CD14-positive monocyte (primary cell): ENCODE measurements around the gene ENPP6. TPM values are rescaled to one million over a fixed set of nuclear protein-coding genes. Genes with fewer than 3 reads are reported as not detected.

Experiments used
- DNase-seq, 3 donors: peaks; one replicate each; pipeline ENCODE4 v3.0.0-alpha.2; 2011 to 2022
- H2AFZ ChIP-seq: 2 replicates; pipeline ENCODE4 v1.6.0; 2012; ENCODE audit warnings: mild to moderate bottlenecking, low read depth, low read length, inconsistent platforms; ENCODE audit not compliant: insufficient read depth, poor library complexity, severe bottlenecking
- H3K27ac ChIP-seq, 2 donors: 1 replicate in 1 of 2; 2 replicates in 1 of 2; pipeline ENCODE4 v1.5.1; 2012 to 2013; ENCODE audit warnings: low read length in 2 of 2, control low read depth in 1 of 2, inconsistent platforms in 1 of 2, low read depth in 1 of 2, mild to moderate bottlenecking in 1 of 2
- H3K27me3 ChIP-seq, 2 donors: one replicate each; pipeline versions ENCODE4 v1.6.0 to v1.6.1; 2011 to 2013; ENCODE audit warnings: low read length in 2 of 2; ENCODE audit not compliant: control insufficient read depth in 2 of 2, insufficient read depth in 2 of 2
- H3K36me3 ChIP-seq, 2 donors: replicated peaks in 1 of 2; 1 replicate in 1 of 2; 2 replicates in 1 of 2; pipeline versions ENCODE4 v1.5.1 to v1.6.1; 2012 to 2013; ENCODE audit warnings: low read length in 2 of 2, control low read depth in 1 of 2, inconsistent platforms in 1 of 2, mild to moderate bottlenecking in 1 of 2; ENCODE audit not compliant: insufficient read depth in 2 of 2, control insufficient read depth in 1 of 2
- H3K4me1 ChIP-seq, 2 donors: 1 replicate in 1 of 2; 2 replicates in 1 of 2; pipeline versions ENCODE4 v1.5.1 to v1.6.1; 2012 to 2013; ENCODE audit warnings: low read length in 2 of 2, control low read depth in 1 of 2, inconsistent platforms in 1 of 2, mild to moderate bottlenecking in 1 of 2, moderate library complexity in 1 of 2; ENCODE audit not compliant: insufficient read depth in 2 of 2, control insufficient read depth in 1 of 2
- H3K4me2 ChIP-seq: replicated peaks from 2 replicates; pipeline ENCODE3; 2012; ENCODE audit warnings: low read length, moderate library complexity, mild to moderate bottlenecking; ENCODE audit not compliant: poor library complexity, severe bottlenecking; ENCODE audit errors: extremely low read depth
- H3K4me3 ChIP-seq, 3 experiments: fragments of 200-600 bp in 1 of 3; sonication (generic) in 1 of 3; replicated peaks in 1 of 3; 1 replicate in 2 of 3; 2 replicates in 1 of 3; pipeline ENCODE4 v1.5.1; 2011 to 2013; ENCODE audit warnings: low read length in 3 of 3, mild to moderate bottlenecking in 3 of 3, control low read depth in 2 of 3, low read depth in 2 of 3, inconsistent platforms in 1 of 3, moderate library complexity in 1 of 3
- H3K79me2 ChIP-seq: 2 replicates; pipeline ENCODE4 v1.6.0; 2012; ENCODE audit warnings: mild to moderate bottlenecking, control low read depth, inconsistent platforms, low read length, moderate library complexity; ENCODE audit not compliant: insufficient read depth
- H3K9ac ChIP-seq: 2 replicates; pipeline ENCODE4 v1.6.0; 2017; ENCODE audit warnings: low read length, mild to moderate bottlenecking; ENCODE audit not compliant: insufficient read depth, poor library complexity, severe bottlenecking
- H3K9me3 ChIP-seq, 2 donors: replicated peaks in 1 of 2; 1 replicate in 1 of 2; 2 replicates in 1 of 2; pipeline versions ENCODE4 v1.5.1 to v1.6.1; 2012 to 2013; ENCODE audit warnings: low read length in 2 of 2, control low read depth in 1 of 2; ENCODE audit not compliant: control insufficient read depth in 1 of 2, insufficient read depth in 1 of 2
- H4K20me1 ChIP-seq: 2 replicates; pipeline ENCODE4 v1.6.0; 2012; ENCODE audit warnings: mild to moderate bottlenecking, low read length, control low read depth, moderate library complexity; ENCODE audit not compliant: insufficient read depth
- H3K27ac Mint-ChIP-seq, 7 donors: one replicate each; pipeline ENCODE4 v1.8.0; 2020; ENCODE audit warnings: mild to moderate bottlenecking in 7 of 7, mixed read lengths in 7 of 7, moderate library complexity in 6 of 7, inconsistent platforms in 2 of 7
- H3K27me3 Mint-ChIP-seq, 3 donors: one replicate each; pipeline ENCODE4 v1.8.0; 2021 to 2022; ENCODE audit warnings: low read depth in 3 of 3, mild to moderate bottlenecking in 3 of 3, mixed read lengths in 3 of 3, moderate library complexity in 3 of 3, inconsistent platforms in 1 of 3
- H3K36me3 Mint-ChIP-seq, 2 donors: one replicate each; pipeline ENCODE4 v1.8.0; 2020; ENCODE audit warnings: mixed read lengths in 2 of 2, inconsistent platforms in 1 of 2, mild to moderate bottlenecking in 1 of 2
- H3K4me1 Mint-ChIP-seq: one replicate; pipeline ENCODE4 v1.8.0; 2020; ENCODE audit warnings: mild to moderate bottlenecking, mixed read lengths
- H3K4me3 Mint-ChIP-seq, 2 donors: one replicate each; pipeline ENCODE4 v1.8.0; 2020; ENCODE audit warnings: mild to moderate bottlenecking in 2 of 2, mixed read lengths in 2 of 2, moderate library complexity in 1 of 2
- H3K9me3 Mint-ChIP-seq, 7 donors: one replicate each; pipeline ENCODE4 v1.8.0; 2020 to 2022; ENCODE audit warnings: mixed read lengths in 7 of 7, mild to moderate bottlenecking in 6 of 7, moderate library complexity in 6 of 7, inconsistent platforms in 2 of 7
- WGBS: methylation state at CpG from one replicate; pipeline ENCODE4 v1.1.5; 2013; ENCODE audit warnings: missing lambda C conversion rate; ENCODE audit not compliant: insufficient coverage; 5-methylcytosine and 5-hydroxymethylcytosine counted together
- intact Hi-C, 2 donors: fragments of 100-400 bp; cut with micrococcal nuclease; formaldehyde crosslinking; loops; one replicate each; pipeline versions ENCODE4 v1.15.0 to v1.15.1; 2023
- polyA plus RNA-seq, 3 donors: library from polyadenylated mRNA; depleted of rRNA in 1 of 3; unstranded in 2 of 3; stranded (reverse) in 1 of 3; fragments of 300-500 nt in 2 of 3; fragments of >200 nt in 1 of 3; fragmentation: Illumina TruSeq in 2 of 3; gene quantifications; 1 replicate in 2 of 3; 2 replicates in 1 of 3; pipeline ENCODE4 v1.2.3, GENCODE V29; 2012 to 2021
- TF ChIP-seq, protein P1 (sequence below): fragments of 200-600 bp; IDR thresholded peaks from one replicate; pipeline ENCODE4 v1.8.0; 2022; ENCODE audit warnings: antibody characterized with exemption, mild to moderate bottlenecking

The ENPP6 gene
- polyA plus RNA-seq, 3 donors: 0.05 TPM; not detected in 2

DNA sequence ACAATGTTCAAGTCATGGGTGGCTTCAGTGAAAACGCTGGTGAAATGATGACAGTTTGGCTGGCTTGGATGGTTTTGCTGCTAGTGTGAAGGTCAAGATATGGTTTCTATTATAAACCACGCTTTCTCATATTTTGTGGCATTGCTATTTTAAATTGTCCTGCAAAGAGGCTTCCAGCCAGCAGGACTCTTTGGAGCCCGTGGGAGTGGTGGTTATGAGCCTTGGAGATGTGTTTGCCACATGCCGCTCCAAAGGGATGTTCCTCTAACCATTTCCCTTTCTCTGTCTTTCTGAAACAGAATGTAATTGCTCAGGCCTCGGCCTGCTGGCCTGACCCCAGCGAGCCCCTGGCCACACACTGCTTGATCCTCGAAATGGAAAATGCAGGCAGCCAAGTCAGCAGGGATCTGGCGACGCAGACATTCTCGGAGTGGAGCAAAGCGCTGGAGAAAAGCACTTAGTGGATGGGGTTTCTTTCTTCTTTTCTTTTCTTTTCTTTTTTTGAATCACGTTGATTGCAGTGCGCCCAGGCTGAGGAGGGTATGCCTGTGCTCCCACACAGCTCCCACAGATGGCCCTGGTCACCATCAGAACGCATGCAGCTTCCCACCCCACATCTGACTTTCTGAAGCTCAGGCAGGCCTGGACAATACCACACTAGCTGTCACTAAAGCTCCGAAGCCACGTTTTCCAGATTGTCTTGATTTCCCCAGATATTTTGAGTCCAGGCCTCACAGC is 114.0 kb downstream of the ENPP6 start:
- Histone ChIP-seq H3K79me2 (no peaks in the 10 kb centered on the region), H3K36me3 (no peaks in the 10 kb centered on the region), H3K4me3 (no peak overlapping the region), H3K9ac (no peak overlapping the region), H3K27me3 (no peaks in the 10 kb centered on the region), H3K9me3 (no peaks in the 10 kb centered on the region), H3K4me2 (no peak overlapping the region), H3K27ac (no peak overlapping the region), H3K4me1 (no peaks in the 10 kb centered on the region), H2AFZ (no peak overlapping the region), H4K20me1 (no peaks in the 10 kb centered on the region)
- peaks cover 0 to 5% (median 2%) of the 10 kb centered on the region in 3 donors for H3K27me3 Mint-ChIP-seq
- H3K9me3 Mint-ChIP-seq: no peaks in the 10 kb centered on the region
- intact Hi-C loops: no loop called here
- WGBS: 85% methylated on average over 10 of the region's 16 CpGs
- no peak overlapping the region for H3K4me3 Mint-ChIP-seq
- H3K27ac Mint-ChIP-seq: no peak overlapping the region
- TF ChIP-seq, protein P1, sequence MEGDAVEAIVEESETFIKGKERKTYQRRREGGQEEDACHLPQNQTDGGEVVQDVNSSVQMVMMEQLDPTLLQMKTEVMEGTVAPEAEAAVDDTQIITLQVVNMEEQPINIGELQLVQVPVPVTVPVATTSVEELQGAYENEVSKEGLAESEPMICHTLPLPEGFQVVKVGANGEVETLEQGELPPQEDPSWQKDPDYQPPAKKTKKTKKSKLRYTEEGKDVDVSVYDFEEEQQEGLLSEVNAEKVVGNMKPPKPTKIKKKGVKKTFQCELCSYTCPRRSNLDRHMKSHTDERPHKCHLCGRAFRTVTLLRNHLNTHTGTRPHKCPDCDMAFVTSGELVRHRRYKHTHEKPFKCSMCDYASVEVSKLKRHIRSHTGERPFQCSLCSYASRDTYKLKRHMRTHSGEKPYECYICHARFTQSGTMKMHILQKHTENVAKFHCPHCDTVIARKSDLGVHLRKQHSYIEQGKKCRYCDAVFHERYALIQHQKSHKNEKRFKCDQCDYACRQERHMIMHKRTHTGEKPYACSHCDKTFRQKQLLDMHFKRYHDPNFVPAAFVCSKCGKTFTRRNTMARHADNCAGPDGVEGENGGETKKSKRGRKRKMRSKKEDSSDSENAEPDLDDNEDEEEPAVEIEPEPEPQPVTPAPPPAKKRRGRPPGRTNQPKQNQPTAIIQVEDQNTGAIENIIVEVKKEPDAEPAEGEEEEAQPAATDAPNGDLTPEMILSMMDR: no peak
- no peak for DNase-seq
- H3K4me1 Mint-ChIP-seq: peaks cover 3% of the 10 kb centered on the region
- H3K36me3 Mint-ChIP-seq: no peaks in the 10 kb centered on the region

DNA sequence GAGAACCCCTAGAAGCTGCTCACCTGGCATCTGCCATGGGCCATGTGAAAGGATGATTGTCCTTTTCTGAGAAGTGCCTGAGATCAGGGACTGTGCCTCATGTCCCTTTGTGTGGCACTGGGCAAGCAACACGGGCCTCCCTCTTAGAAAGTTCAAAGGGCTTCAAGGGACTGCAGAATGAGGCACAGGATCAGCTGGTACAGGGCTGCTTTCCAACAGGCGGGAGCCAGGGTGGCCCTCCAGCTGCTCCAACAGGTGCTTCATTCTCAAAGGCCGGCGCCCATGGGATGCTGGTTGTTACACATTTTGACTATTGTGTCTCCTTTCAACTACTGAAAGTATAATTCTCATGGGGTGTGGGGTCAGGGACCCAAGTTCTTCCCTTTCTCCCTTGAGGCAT is 114.7 kb downstream of the ENPP6 start:
- H3K9me3 ChIP-seq: no peaks in the 10 kb centered on the region
- 86% methylated on average over 2 of the region's 4 CpGs for WGBS
- Mint-ChIP-seq H3K36me3 (no peaks in the 10 kb centered on the region), H3K27ac (no peak overlapping the region), H3K27me3 (peaks cover 2 to 5% (median 2%) of the 10 kb centered on the region in 3 donors), H3K4me3 (no peak overlapping the region), H3K9me3 (no peaks in the 10 kb centered on the region), H3K4me1 (peaks cover 3% of the 10 kb centered on the region)
- no peaks in the 10 kb centered on the region for H3K27me3 ChIP-seq
- TF ChIP-seq, protein P1: no peak
- no peak overlapping the region for H3K9ac ChIP-seq
- no peaks in the 10 kb centered on the region for H3K36me3 ChIP-seq
- H4K20me1 ChIP-seq: no peaks in the 10 kb centered on the region
- H3K4me2 ChIP-seq: no peak overlapping the region
- no peak overlapping the region for H3K27ac ChIP-seq
- DNase-seq: no peak
- no peaks in the 10 kb centered on the region for H3K79me2 ChIP-seq
- H2AFZ ChIP-seq: no peak overlapping the region
- intact Hi-C loops: no loop called here
- no peaks in the 10 kb centered on the region for H3K4me1 ChIP-seq
- no peak overlapping the region for H3K4me3 ChIP-seq
